B cell (primary cell): Measurements from ENCODE around the gene TTC38. TPM values are rescaled to one million over a fixed set of nuclear protein-coding genes. Genes with fewer than 3 reads are reported as not detected.
A peak's percentile ranks its signal among the peaks of the same experiment; 100 is the strongest.

ENCODE experiments used
- ATAC-seq: fragments of 200-7000 bp; cut with Tn5 transposase; one replicate; pipeline ENCODE4 v1.10.0; 2021; ENCODE audit warnings: low read depth, mild to moderate bottlenecking, moderate number of reproducible peaks, moderate library complexity
- CTCF ChIA-PET: fragments of 350-600 bp; sonication (Branson Sonifier 250); formaldehyde crosslinking; loops from one replicate; lab custom pipeline; 2021; ENCODE audit warnings: antibody characterized with exemption, inconsistent platforms; lab: Charles Lee
- POLR2A ChIA-PET: fragments of 350-600 bp; sonication (Branson Sonifier 250); formaldehyde crosslinking; loops from one replicate; lab custom pipeline; 2021; ENCODE audit warnings: antibody characterized with exemption; lab: Charles Lee
- DNase-seq: peaks from one replicate; pipeline ENCODE4 v3.0.0; 2013
- H2AFZ ChIP-seq: 2 replicates; pipeline ENCODE4 v1.6.1; 2012; ENCODE audit warnings: mild to moderate bottlenecking, low read depth, low read length; ENCODE audit not compliant: insufficient read depth, poor library complexity, severe bottlenecking
- H3K27ac ChIP-seq, 2 donors: 1 replicate in 1 of 2; 2 replicates in 1 of 2; pipeline ENCODE4 v1.5.1; 2012 to 2013; ENCODE audit warnings: low read length in 2 of 2, mild to moderate bottlenecking in 2 of 2, moderate library complexity in 1 of 2
- H3K27me3 ChIP-seq, 4 experiments: fragments of 200-600 bp in 1 of 4; sonication (generic) in 1 of 4; replicated peaks in 1 of 4; 1 replicate in 2 of 4; 2 replicates in 2 of 4; pipeline versions ENCODE4 v1.6.1 to v1.7.0; 2013 to 2016; ENCODE audit warnings: low read length in 3 of 4, mild to moderate bottlenecking in 2 of 4, mixed read lengths in 1 of 4, moderate library complexity in 1 of 4; ENCODE audit not compliant: insufficient read depth in 4 of 4, control insufficient read depth in 3 of 4; ENCODE audit errors: control extremely low read depth in 1 of 4
- H3K36me3 ChIP-seq, 2 experiments: replicated peaks in 1 of 2; 1 replicate in 1 of 2; 2 replicates in 1 of 2; pipeline versions ENCODE4 v1.6.1 to v1.7.1; 2013; ENCODE audit warnings: low read length in 1 of 2; ENCODE audit not compliant: insufficient read depth in 2 of 2, control insufficient read depth in 1 of 2; ENCODE audit errors: control extremely low read depth in 1 of 2, extremely low read depth in 1 of 2
- H3K4me1 ChIP-seq, 2 donors: fragments of 200-600 bp in 1 of 2; sonication (generic) in 1 of 2; 1 replicate in 1 of 2; 2 replicates in 1 of 2; pipeline versions ENCODE4 v1.5.1 to v1.6.1; 2013 to 2017; ENCODE audit warnings: low read length in 2 of 2; ENCODE audit not compliant: control insufficient read depth in 2 of 2, insufficient read depth in 2 of 2
- H3K4me2 ChIP-seq: replicated peaks from 2 replicates; pipeline ENCODE3; 2012; ENCODE audit warnings: mild to moderate bottlenecking, low read depth, low read length; ENCODE audit not compliant: poor library complexity, severe bottlenecking
- H3K4me3 ChIP-seq, 5 experiments: fragments of 200-600 bp in 1 of 5; sonication (generic) in 1 of 5; 1 replicate in 3 of 5; 2 replicates in 2 of 5; pipeline versions ENCODE4 v1.5.1 to v1.7.0; 2011 to 2016; ENCODE audit warnings: low read length in 4 of 5, mild to moderate bottlenecking in 4 of 5, low read depth in 2 of 5, control low read depth in 1 of 5, moderate library complexity in 1 of 5; ENCODE audit not compliant: insufficient read depth in 1 of 5; ENCODE audit errors: control extremely low read depth in 1 of 5, extremely low read depth in 1 of 5
- H3K79me2 ChIP-seq: fragments of 200-600 bp; sonication (generic); one replicate; pipeline ENCODE4 v1.6.0; 2016; ENCODE audit warnings: low read length; ENCODE audit not compliant: control insufficient read depth, insufficient read depth
- H3K9ac ChIP-seq: fragments of 200-600 bp; sonication (generic); 2 replicates; pipeline ENCODE4 v1.6.1; 2017; ENCODE audit warnings: mild to moderate bottlenecking, low read length, moderate library complexity
- H3K9me3 ChIP-seq, 3 donors: one replicate each; pipeline versions ENCODE4 v1.6.1 to v1.7.1; 2013; ENCODE audit warnings: low read length in 2 of 3; ENCODE audit not compliant: control insufficient read depth in 2 of 3, insufficient read depth in 1 of 3; ENCODE audit errors: control extremely low read depth in 1 of 3
- H4K20me1 ChIP-seq: 2 replicates; pipeline ENCODE4 v1.6.0; 2012; ENCODE audit warnings: mild to moderate bottlenecking, low read length; ENCODE audit not compliant: insufficient read depth, control insufficient read depth, poor library complexity, severe bottlenecking
- H3K27ac Mint-ChIP-seq: one replicate; pipeline ENCODE4 v1.8.0; 2021; ENCODE audit warnings: mixed read lengths
- H3K27me3 Mint-ChIP-seq: one replicate; pipeline ENCODE4 v1.8.0; 2021; ENCODE audit warnings: mixed read lengths
- H3K4me1 Mint-ChIP-seq: one replicate; pipeline ENCODE4 v1.8.0; 2021; ENCODE audit warnings: mixed read lengths
- H3K4me3 Mint-ChIP-seq: one replicate; pipeline ENCODE4 v1.8.0; 2021; ENCODE audit warnings: mixed read lengths
- H3K9me3 Mint-ChIP-seq: one replicate; pipeline ENCODE4 v1.8.0; 2022; ENCODE audit warnings: mixed read lengths; ENCODE audit not compliant: insufficient read depth
- EZH2 ChIP-seq: IDR thresholded peaks from 2 replicates; pipeline ENCODE4 v1.6.1; 2012; ENCODE audit warnings: borderline replicate concordance, low read depth, mild to moderate bottlenecking, moderate library complexity, low read length; ENCODE audit not compliant: insufficient read depth, poor library complexity, severe bottlenecking
- WGBS: methylation state at CpG from one replicate; pipeline ENCODE4 v1.1.5; 2013; ENCODE audit warnings: missing lambda C conversion rate; ENCODE audit not compliant: insufficient coverage; 5-methylcytosine and 5-hydroxymethylcytosine counted together
- intact Hi-C: fragments of 100-400 bp; cut with micrococcal nuclease; formaldehyde crosslinking; loops from one replicate; pipeline ENCODE4 v1.10.0; 2022
- polyA plus RNA-seq: library from polyadenylated mRNA; depleted of rRNA; stranded (reverse); fragments of >200 nt; gene quantifications from 2 replicates; pipeline ENCODE4 v1.2.3, GENCODE V29; 2012
- total RNA-seq, 2 donors: library from RNA; stranded (reverse); fragments of 120-200 nt in 1 of 2; gene quantifications; 1 replicate in 1 of 2; 2 replicates in 1 of 2; pipeline versions ENCODE4 v1.2.3 to v1.2.4, GENCODE V29; 2013 to 2022
- TF ChIP-seq, protein P1 (sequence below): fragments of 200-600 bp; IDR thresholded peaks from one replicate; pipeline ENCODE4 v1.8.0; 2022; ENCODE audit warnings: antibody characterized with exemption, mild to moderate bottlenecking

The TTC38 gene
- total and polyA plus RNA-seq, 2 donors (not counting 1 experiment from before 2014, with no cell fraction given): 10.8 to 13.3 TPM

DNA sequence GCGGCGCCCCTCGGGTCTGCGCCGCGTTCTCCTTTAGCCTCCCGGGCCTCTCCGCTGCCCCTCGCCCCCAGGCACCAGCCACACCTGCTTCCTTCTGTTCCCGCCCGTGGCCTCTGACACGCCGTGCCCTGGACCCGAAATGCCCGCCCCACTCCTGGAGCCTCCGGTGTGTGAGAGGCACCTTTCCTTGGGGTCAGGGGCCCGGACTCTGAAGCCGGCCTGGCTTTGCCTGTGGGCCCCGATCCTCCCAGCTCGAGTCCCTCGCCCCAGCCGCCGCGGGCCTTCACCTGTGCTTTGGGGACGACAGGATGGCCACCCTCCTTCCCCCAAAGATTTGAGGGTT is 17.1 kb upstream of the TTC38 start:
- H3K9me3 Mint-ChIP-seq: no peaks in the 10 kb centered on the region
- peak overlapping the region; percentile 87 for H3K4me3 Mint-ChIP-seq
- Histone ChIP-seq H3K27me3 (no peaks in the 10 kb centered on the region), H3K27ac (peak overlapping the region; percentile 5 to 75), H3K4me1 (peaks cover 14% of the 10 kb centered on the region in 2 donors), H3K9ac (peak overlapping the region; percentile 75), H3K4me2 (peak overlapping the region; percentile 84), H4K20me1 (no peaks in the 10 kb centered on the region), H2AFZ (peak overlapping the region; percentile 85), H3K4me3 (peak overlapping the region in 4 of 5 experiments; percentile 72 to 85 (median 82)), H3K79me2 (peaks cover 16% of the 10 kb centered on the region), H3K36me3 (no peaks in the 10 kb centered on the region), H3K9me3 (peaks cover 0 to 2% (median 0%) of the 10 kb centered on the region in 3 donors)
- no peak for DNase-seq
- H3K4me1 Mint-ChIP-seq: peaks cover 18% of the 10 kb centered on the region
- intact Hi-C loops: loop anchor here (1.0 to 2.0 kb wide), 4 partner anchors 17 to 99 kb away; partner anchors contain the start of gene GTSE1
- 21% methylated on average over 25 of the region's 25 CpGs for WGBS
- no peak for ATAC-seq
- H3K27me3 Mint-ChIP-seq: no peaks in the 10 kb centered on the region
- POLR2A ChIA-PET: interaction anchor here (0.6 to 1.5 kb wide), 4 partner anchors 18 to 361 kb away, joined by 3 to 11 read pairs (median 7); partner anchors contain the start of genes GTSE1 and TTC38
- TF ChIP-seq, protein P1, sequence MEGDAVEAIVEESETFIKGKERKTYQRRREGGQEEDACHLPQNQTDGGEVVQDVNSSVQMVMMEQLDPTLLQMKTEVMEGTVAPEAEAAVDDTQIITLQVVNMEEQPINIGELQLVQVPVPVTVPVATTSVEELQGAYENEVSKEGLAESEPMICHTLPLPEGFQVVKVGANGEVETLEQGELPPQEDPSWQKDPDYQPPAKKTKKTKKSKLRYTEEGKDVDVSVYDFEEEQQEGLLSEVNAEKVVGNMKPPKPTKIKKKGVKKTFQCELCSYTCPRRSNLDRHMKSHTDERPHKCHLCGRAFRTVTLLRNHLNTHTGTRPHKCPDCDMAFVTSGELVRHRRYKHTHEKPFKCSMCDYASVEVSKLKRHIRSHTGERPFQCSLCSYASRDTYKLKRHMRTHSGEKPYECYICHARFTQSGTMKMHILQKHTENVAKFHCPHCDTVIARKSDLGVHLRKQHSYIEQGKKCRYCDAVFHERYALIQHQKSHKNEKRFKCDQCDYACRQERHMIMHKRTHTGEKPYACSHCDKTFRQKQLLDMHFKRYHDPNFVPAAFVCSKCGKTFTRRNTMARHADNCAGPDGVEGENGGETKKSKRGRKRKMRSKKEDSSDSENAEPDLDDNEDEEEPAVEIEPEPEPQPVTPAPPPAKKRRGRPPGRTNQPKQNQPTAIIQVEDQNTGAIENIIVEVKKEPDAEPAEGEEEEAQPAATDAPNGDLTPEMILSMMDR: no peak
- TF ChIP-seq EZH2: no peak
- CTCF ChIA-PET: interaction anchor here (1.1 kb wide), 1 partner anchor 125 kb away, joined by 3 read pairs; no protein-coding TSS in a partner anchor
- peak overlapping the region; percentile 80 for H3K27ac Mint-ChIP-seq

DNA sequence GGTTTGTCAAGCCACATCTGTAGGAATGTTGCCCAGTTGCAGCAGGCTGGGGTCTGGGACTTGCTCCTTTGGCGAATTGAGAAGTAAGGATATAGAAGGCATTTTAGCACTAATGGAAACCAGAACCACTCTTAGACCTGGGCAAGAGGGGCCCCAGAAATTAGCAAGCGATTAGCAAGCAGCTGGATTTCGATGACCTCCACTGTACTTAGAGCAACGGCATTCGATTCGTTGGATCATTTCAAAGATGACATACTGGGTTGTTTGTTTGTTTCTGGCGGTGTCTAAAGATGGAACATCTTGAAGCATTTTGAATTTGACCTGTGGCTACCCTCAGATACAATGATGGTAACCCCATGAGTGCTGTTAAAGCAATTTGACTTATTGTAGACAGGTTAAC is 16.5 kb upstream of the TTC38 start:
- peaks cover 16% of the 10 kb centered on the region for H3K79me2 ChIP-seq
- no peaks in the 10 kb centered on the region for H3K9me3 Mint-ChIP-seq
- 100% methylated on average over 3 of the region's 7 CpGs for WGBS
- no peak overlapping the region for H3K27ac ChIP-seq
- H4K20me1 ChIP-seq: no peaks in the 10 kb centered on the region
- H3K4me1 Mint-ChIP-seq: peaks cover 18% of the 10 kb centered on the region
- intact Hi-C loops: loop anchor here (2.0 kb wide), 1 partner anchor 38 kb away; no protein-coding TSS in a partner anchor
- H3K4me3 ChIP-seq: peak overlapping the region in 4 of 5 experiments; percentile 72 to 85 (median 82)
- H3K9ac ChIP-seq: peak overlapping the region; percentile 75
- no peak for DNase-seq
- no peaks in the 10 kb centered on the region for H3K27me3 Mint-ChIP-seq
- H3K9me3 ChIP-seq: peaks cover 0 to 2% (median 0%) of the 10 kb centered on the region in 3 donors
- H3K27me3 ChIP-seq: no peaks in the 10 kb centered on the region
- H3K4me3 Mint-ChIP-seq: peak overlapping the region; percentile 87
- CTCF ChIA-PET: no interaction called here
- H3K36me3 ChIP-seq: no peaks in the 10 kb centered on the region
- H3K4me1 ChIP-seq: peaks cover 14% of the 10 kb centered on the region in 2 donors
- no peak for TF ChIP-seq EZH2
- TF ChIP-seq, protein P1: no peak
- POLR2A ChIA-PET: interaction anchor here (0.6 to 0.8 kb wide), 3 partner anchors 45 to 517 kb away, joined by 3 to 4 read pairs (median 3); no protein-coding TSS in a partner anchor
- peak overlapping the region; percentile 80 for H3K27ac Mint-ChIP-seq
- H3K4me2 ChIP-seq: peak overlapping the region; percentile 84
- H2AFZ ChIP-seq: peak overlapping the region; percentile 85
- no peak for ATAC-seq
